HG02642 (cell line): ENCODE results near the gene KNCN.

ENCODE experiments used
- ATAC-seq: cut with Tn5 transposase; IDR thresholded peaks from one replicate; pipeline ENCODE4 v1.9.1; 2021; ENCODE audit warnings: mild to moderate bottlenecking; ENCODE audit not compliant: unreplicated experiment, poor library complexity

KNCN gene

DNA sequence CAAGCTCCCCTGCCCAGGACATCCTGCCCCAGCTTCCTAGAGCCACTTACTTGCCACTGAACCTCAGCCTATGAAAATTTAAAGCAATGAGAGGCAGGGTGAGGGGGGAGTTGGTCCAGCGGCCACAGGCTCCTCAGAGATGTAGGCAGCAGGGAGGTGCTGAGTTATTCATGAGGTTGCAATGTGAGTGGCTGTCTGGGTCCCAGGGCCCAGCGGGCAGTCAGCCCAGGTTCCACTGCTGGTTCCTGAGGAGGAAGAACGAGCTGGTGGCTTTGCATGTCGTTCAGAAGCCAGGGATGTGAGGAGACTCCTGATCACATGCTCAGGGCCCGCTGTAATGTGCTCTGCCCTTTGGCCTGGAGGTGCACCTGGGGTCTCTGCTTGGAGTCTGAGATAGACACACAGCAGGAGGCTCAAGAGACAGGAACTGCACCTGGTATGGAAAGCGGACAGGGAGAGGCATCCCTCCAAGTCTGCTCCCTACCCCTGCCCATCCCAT, at the start of gene KNCN:
Gene KNCN, minus strand, starts transcription at position 51 of the 499 bp plus-strand sequence. CDS start 432 bp downstream, outside the sequence.
- ATAC-seq, result no peak

DNA sequence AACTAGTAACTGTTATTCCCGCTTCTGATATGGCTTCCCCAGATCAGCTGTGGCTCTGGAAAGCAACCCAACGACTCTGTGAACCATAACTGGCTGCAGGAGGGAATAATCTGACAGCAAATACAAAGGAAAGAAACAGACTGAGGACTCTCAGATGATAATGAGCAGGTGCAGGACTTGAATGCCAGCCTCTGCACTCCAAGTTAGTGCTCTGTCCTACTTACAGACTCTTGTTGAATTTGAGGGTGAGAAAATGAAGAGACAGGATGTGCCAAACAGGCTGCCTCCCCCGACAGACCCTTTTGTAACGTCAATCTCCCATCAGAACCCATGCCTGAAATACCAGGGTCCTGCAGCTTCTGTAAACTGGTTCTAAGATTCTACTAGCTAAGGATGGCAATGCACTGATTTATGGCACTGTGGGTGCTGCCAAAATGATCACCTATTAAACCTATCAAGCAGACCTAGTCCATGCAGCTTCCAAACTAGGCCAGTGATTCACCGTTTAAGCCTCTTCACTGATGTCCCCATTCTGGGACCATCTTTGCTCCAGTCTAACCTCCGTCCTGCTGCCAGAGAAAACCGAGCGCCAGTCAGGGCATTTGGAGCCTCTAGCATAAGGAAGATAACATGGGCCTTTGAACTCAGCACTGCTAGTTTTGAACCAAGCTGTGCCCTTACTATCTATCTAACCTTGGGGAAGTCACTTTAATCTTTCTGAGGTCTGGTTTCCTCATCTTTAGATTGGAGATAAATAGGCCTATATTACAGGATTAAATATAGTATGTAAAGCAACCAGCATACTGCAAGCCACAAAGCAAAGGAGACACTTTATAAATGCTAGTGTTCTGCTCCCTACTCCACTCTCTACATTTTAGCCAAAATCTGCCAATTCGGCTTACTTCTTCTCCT, 47.9 kb upstream of the KNCN start:
- no peak for ATAC-seq

DNA sequence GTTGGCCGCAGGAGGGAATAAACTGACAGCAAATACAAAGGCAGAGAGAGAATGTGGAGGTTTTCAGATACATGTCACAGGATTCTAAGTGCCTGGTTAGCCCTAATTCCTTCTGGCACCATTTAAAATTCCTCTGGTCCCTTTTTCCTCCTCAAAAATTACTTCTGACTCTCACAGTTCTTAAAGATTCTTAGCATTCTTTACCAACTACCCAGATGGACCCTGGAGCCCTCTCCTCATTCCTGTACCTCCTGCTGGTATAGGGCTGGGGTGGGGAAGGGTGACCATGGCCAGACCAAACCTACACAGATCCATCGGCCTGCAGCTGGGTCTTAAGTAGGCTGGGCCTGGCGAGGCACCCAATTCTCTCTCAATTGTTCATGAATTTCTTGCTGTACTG, 45.4 kb upstream of the KNCN start:
- no peak for ATAC-seq

DNA sequence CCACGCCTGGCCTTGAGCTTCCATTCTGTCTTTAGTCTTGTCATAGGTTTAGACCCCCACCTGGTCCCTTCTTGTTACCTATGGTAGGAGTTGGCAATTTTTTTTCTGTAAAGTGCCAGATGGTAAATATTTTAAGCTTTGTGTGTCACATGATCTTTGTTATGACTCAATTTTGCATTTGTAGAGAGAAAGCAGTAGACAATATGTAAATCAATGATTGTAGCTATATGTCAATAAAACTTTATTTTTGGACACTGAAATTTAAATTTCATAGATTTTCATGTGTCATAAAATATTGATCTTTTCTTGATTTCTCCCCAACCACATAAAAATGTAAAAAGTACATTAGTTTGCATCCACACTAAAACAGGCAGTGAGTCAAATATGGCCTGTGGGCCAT, 44.6 kb upstream of the KNCN start:
- no peak for ATAC-seq

DNA sequence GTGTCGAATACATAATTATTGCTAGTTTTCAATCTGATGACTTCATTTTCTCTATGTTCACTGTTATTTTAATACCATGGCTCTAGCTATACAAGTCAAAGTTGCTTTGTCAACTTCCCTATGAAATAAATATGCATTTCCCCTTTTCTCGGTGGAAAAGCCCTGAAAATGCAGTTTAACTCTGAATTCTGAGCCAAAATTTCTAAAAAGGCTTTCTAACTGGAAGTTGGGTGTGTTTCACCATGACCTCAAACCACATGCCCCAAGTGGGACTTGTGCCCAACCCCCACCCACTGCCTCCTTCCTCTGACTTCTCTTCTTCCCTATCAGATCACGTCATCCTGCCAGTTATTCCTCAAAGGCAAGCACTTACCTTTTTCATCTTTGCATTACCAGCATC, 43.7 kb upstream of the KNCN start:
- no peak for ATAC-seq

DNA sequence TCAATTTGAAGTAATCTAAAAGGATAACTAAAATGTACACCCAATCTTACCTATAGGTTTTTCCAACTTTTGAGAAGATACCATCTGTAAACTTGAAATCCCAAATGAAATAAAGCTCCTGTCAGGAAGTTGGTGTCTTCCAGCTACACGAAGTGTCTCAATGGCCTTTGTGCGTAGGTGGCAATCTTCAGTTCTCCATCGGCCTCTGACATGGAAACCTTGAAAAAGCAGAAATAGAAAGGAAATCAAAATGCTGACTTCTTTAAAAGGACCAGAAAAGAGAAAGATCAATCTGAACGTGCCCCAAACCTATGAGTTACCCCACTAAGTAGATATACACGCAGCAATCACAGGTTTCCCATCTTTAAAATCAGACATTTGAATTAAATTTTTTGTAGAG, 42.6 kb upstream of the KNCN start:
- no peak for ATAC-seq

DNA sequence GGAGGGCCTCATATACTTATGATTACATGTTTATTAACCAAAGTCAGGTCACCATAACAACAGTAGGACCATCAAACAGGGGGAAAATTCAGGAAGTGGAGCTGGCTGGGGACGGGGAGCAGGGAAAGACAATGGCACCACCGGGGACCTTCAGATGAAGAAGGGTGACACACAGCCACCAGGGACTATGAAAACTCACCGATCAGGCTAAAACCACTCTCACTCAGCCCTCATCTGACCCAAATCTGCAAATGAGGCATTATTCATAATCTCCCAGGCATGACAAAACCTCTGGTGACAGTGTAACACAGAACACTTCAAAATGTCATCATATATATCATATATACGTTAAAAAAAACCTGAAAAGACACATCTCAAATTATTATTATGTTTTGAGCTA, 41.4 kb upstream of the KNCN start:
- ATAC-seq, result no peak

DNA sequence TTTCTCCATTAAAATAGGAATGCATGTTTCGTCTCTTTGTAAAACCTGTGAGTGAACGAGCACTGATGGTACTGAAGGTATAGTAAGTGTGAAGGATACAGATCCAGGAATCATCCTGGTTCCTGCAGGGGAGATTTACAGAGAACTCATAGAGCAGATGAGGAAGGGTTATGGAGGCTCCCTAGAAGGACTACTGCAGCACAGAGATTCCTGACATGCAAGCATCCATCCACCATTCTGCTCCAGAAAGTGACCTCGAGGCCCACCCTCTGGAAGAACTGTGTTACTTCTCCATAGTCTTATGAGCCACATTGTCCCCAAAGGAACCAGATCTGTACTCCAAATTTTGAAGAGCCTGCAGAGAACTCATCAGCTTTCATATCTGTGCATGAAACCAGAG, 38.1 kb upstream of the KNCN start:
- no peak for ATAC-seq

DNA sequence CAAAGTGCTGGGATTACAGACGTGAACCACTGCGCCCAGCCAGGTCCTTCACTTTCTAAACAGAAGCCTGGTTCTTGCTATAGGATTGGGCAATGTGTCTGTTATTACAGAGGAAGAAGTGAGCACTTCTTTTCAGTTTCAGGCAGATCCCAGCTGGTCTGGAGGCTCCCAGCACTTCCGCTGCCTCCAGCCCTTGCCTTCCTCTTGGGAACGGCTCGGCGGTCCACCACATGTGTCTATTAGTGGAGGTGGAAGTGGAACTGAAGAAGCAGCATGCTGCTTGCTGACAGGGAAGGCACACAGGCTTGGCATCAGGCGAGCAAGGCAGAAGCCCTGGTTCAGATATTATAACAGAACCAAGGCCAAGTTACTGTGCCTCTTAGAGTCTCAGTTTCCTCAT, 35.6 kb upstream of the KNCN start:
- ATAC-seq, result no peak

DNA sequence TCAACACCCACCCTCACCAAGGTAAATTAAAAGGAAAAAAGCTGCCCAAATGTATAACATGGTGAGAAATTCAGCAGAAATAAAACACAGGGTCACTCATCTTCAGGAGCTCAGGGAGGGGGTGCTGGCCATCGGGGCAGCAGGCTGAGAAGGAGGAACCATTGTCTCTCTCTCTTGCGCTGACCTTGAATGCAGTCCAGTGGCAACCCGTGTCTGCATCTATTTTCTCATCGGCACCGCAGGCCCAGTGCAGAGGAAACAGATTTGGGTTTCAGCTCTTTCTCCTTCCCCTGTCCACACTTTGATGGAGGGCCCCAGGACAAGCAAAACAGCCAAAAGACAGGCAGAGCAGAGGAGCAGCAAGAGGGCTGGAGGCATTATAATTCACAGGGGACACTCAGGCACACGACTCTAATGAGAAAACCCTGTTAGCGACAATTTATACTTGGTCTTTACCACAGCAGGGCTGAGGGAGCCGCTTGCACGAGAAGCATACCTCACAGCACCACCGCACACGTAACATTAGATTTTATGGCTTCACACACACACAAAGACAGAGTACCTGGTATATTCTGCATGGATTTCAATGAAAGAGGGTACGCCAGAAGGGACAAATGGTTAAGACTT, 34.0 kb upstream of the KNCN start:
- no peak for ATAC-seq

DNA sequence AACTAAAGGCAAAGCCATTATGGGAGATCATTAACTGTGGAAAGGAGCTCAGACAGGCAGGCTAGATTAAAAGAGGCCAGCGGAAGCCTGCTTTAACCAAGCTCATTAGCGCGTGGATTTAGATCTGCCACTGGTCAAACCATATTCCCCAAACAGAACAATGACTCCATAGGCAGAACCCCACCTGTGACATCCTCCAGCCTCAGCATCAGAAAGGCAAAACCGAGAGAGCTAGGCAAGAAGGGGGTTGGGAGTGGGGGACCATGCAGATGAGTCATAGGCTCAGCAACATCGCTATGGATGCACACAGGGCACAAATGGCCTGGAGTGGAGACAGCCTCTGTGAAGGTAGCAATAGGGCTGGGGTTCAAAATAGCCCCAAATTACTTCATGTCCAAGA, 32.0 kb upstream of the KNCN start:
- ATAC-seq, result no peak

DNA sequence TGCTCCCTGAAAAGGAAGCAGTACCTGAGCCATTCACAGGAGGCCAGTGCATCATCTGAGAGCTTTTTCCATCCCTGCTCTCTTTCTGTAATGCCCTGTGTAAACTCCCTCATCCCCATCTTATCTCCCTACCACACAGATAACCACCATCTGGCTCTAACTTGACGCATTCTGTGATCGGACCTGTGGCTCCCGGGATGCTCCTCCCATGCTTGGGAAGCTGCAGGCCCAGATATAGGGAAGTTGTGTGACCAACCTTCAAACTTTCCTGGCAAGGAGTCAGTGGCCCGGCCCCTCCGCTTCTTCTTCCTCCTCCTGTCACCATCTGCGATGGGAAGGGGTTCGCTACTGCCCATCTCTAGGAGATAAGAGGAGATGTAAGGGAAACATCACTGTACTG, 31.5 kb upstream of the KNCN start:
- no peak for ATAC-seq

DNA sequence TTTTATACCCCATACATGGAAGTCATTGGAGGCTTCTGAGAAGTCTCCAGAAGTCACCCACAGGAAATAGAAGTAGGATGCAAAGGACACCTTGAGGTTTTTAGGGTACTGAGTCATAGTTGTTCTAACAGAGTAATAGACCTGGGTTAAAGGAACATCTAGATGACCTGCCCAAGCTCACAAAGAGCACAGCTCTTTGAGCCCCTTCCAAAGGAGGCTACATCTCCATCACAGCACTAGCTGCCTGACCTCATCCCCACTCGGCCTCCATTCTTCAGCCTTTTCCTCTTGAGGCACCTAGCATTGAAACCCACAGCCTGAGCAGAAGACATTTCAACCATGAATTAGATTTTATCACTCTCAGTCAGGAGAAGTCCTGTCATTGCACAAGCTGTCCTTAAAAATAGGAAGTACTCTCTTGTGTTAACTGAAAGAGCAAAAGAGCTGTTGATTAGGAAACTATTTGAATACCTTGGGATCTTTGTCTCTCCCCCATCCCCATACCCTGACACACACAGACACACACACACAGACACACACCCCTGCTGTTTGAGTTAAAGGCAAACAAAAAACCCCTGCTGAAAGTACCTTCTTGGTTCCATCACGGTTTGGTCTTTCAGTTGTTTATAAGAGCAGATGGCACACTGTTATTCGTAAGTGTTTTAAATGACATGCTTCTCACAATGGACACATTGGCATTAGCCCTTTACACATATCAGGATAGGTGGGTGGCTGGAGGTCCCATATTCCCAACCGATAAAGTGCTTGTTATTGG, 30.4 kb upstream of the KNCN start:
- ATAC-seq, result no peak

DNA sequence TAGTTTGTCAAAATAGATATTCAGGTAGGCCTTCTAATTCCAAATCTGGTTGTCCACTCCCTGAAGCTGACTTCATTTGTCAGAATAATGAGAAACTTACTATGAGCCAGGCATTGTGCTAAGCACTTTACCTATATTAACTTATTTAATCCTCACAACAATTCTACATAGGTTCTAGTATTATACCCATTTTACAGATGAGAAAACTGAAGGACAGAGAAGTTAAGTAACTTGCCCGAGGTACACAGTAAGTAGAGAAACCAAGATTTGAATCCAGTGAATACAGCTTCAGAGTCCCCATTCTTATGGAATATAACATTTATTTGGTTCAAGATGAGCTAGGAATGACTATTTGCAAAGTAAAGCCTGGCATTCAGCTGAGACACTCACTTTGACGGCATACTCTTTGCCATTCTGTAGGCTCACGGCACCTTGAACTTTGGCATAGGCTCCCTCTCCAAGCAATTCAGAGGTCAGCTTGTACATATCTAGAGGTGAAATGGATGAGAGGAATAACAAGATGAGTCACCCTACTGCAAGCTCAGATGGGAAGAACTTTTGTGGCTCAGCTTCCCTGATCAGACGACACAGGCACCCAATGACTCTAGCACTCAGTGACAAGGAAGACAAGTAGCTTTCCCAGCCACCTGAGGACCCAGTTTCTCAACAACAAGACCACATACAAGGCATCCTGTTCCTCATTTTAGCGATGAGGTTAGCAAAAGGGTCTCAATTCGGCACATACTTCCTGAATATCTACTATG, 28.9 kb upstream of the KNCN start:
- no peak for ATAC-seq

DNA sequence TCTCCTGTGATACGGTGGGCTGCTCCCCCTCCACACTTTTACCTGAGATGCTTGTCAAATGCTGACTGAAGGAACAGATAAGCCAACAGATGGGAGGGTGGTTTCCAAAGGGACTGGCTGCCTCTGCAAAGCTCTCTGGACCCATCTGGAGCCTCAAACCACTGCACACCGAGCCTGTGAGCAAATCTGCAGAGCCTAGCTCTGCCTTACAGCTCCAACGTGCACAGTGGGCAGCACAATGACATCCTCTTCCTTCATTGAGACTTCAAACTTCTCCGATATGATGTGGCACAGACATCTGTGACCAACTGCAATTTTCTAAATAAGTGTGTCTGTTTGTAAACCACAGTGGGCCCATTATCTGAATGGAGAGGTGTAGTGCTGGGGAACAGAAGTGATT, 26.2 kb upstream of the KNCN start:
- ATAC-seq, result no peak

DNA sequence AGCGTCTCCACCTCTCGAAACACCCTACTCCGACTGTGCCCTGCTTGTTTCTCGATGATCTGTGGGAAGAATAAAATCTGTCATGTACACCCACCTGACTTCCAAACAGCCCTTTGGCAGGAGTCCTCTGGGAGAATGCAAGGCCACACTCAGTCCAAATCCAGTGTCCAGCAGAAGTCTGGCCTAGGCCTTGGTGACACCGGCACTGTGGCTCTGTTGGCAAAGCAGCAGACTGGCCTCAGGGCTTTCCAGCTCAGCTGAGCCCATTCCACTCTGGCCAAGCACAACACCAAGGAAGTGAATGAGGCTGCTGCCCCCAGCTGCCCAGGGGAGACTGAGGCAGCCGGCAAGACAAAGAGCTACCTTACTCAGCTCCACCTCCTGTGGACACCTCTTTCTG, 25.1 kb upstream of the KNCN start:
- ATAC-seq, result no peak

DNA sequence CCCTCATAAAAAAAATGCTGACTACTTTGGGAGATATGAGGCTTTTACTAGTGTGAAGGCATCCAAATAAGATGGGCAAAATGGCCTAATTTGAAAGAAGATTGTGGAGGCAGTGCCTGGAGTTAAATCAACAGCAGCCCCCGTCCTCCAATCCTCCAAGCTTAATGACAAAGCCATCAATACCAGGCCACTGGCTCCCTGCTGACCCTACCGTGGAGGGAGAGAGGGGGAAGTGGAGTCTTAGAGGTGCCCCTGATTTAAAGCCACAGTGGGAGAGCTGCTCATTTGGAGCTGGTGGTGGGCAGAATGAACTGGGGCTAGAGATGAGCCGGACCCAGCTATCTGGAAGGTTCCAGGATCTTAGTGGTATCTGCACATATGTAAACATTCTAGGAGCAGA, 24.3 kb upstream of the KNCN start:
- ATAC-seq, result no peak

DNA sequence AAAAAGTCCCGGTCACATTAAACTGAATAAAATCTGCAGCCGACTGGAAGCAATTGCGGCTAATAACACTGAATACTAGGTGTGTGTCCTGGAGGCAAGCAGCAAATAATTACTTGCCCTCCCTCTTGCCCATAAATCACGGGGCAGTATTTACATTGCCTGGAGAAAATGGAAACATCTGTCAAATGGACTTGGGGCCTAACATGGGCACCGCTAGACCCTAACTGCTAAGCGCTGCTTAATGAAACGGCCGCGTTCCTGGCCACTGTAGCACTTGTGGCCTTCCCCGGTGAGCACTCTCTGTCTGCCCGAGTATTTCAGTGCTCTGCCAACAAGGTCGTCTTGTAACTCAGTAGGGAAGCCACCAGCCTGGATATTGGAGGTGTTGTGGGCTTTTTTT, 23.9 kb upstream of the KNCN start:
- no peak for ATAC-seq

DNA sequence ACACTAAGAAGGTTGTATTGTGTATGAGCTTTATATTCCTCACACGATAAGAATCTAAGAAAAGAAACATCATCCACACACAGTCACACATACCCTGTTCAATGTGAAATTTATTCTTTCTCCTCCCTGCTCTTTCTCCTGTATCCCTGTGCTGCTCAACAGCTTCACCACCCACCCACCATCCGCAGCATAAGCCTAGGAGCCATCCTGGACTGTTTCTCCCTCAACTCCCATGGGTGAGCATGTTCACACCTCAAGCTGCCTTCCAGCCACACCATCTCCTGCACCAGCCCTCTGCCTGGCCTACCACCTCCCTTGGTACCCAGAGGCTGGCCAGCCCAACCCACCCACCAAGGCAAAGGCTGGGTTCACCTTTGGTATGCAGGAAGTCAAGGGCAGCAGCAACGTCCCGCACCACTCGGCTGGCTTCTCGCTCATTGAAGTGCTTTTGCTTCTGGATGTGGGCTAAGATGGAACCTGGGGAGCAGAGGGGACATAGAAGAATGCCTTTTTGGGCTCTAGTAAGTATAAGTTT, 20.3 kb upstream of the KNCN start:
- no peak for ATAC-seq
